ENCODE data around the gene MYO1D. TPM values are rescaled to one million over a fixed set of nuclear protein-coding genes. Genes with fewer than 3 reads are reported as not detected.

The MYO1D gene
- polyA plus RNA-seq, 10 donors: 3.8 to 7.8 (median 5.4) TPM

DNA sequence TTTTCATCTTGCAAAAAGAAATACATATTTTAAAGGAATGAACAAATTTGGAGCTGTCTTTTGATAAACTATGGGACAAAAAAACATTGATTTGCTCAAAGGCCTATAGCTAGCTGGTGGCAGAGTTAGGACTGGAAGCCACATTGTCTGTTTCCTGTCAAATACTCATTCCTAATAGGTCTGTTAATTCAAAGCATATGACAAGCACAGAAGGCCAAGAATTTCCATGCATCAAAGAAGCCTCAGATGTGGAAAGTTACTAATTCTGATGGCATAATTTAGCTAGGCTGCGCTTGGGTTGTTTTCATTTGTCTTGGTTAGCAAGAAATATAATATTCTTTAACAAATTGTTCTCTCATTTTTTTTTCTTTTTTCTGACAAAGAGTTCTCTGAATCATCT, 292.1 kb downstream of the MYO1D start:
- peak in 1 of 3 donors; percentile 39 for DNase-seq

DNA sequence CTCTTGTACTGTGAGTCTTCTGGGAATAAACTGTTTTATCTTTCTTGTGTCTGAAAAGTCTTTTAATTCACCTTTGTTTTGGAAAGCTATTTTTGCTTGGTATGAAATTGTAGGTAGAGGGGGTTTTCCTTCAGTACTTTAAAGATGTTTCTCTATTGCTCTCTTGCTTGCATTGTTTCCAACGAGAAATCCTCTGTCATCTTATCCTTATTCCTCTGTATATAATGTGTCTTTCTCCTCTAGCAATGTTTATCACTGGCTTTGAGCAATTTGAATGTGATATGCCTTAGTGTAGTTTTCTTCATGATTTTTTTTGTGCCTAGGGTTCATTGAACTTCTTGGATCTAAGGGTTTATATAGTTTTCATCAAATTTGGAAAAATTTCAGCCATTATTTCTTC, 293.9 kb downstream of the MYO1D start:
- no peak for DNase-seq

DNA sequence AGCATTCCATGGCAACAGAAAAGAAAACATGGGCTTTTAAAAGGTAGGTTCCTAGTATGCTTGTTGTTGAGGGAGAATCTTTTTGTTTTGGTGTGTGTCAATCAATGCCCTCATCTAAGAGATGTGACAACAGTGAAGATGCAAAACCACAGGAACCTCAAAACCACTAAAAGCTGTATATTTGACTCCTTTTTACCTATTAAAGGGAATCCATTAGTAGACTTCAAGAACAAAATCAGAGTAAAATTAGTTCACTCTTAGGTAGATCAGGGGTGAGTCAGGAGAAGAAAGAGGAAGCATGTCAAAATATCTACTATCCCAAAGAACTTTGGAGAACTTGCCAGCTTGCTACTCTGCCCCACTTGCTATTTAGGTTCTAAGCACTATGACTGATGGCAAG, 301.1 kb downstream of the MYO1D start:
- DNase-seq: no peak

DNA sequence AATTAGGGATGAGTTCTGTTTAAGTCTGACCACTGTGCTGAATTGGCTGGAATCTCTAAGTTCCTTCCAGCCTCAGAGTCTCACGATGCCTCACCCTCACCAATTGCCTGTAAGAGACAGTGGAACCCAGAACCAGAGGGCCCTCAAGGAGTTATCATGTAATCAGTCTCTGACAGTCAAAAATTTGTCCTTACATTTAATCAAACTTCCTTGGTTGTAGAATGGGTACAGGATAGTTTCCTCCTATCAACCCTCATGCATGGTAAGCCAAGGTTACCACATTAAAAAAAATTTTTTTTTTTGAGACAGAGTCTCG, 306.9 kb downstream of the MYO1D start:
- DNase-seq: no peak

DNA sequence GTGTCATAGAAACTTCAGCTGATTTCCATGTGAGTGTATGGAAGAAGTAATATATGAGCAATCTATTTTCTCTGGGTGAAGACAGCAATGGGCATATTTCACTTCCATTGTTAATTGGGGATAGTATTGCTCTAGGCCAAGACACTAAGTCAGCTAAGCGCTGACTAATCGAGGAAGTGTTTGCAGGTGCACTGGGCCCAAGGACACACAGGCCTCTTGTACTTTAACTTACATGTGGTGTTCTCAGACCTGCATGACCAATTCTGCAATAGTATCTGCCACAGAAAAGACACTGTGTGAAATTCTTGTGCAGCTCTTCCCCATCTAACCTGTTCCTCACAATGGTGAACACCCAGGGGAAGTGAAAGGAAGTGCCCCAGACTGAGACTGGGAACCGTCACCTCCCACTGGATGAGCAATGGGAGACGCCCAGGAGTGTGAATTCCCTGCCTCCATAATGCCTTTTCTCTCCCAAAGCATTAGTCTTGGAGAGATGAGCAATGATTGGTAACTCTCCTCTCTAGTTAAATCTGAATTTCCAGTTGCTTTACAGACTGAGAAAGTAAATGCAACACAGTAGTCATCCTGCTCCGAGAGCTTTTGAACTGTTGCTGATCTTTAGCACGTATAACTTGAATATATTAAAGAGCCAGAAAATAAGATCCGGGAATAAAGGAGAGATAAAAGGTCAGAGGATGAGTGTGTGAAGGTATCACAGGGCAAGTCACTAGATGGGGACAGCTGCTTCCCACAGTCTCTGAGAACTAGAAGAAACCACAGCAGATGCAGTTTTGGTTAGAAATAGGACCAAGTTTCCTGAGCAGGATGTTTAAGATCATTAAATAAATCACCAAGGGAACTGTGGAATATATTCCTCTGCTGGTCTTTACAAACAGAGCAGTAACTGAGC, 307.5 kb downstream of the MYO1D start:
- no peak for DNase-seq

DNA sequence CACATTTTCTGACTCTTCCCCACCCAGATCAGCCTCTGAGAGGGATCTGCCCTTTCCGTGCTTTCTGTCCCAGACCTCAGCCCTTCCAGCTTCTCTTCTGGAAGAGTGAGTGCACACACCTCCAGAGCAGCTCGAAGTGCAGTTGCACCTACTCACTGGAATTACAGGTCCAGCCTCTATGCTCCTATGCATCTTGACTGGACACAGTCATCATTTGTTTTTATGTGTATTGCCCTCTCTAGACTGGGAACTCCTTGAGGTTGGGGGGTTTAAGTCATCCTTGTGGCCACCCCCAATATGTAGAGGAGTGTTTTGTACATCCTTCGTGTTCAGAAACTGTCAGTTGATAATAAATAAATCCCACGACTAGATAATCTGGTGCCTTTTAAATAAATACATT, 308.2 kb downstream of the MYO1D start:
- no peak for DNase-seq

DNA sequence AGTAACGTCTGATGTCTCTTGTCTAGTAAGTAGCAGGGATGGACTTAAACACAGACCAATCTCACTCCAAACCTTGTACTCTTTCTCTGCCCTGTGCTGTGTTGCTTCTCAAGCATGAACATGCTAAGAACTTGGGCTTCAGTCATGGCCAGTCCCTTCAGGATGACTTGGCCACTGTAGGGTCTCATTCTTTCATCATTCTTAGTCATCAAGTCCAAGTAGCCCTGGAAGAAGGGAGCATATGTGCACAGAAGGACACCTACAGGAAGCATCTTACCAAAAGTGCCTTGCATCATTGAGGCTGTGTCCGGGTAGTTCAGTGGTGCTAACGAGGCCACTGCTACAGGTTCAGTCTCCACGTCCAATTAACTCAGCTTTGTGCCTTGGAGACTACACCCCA, 309.4 kb downstream of the MYO1D start:
- DNase-seq: no peak

DNA sequence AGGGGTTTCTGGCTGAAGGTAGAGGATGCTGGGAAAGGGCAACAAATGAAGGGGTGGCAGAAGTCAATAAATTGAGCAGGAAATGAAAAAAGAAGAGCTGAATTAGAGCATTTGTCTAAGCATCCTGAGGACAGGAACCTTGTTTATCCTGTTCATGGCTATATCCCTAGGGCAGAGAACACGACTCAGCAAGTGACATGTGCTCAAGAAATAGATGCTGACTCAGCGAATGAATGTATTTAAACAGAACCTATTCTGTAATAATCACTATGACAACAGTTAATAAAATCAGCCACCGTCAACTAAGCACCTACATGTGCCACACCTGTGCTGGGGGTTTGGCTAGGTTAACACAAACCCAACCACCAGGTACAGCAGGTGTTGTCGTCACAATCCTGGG, 309.8 kb downstream of the MYO1D start:
- no peak for DNase-seq

DNA sequence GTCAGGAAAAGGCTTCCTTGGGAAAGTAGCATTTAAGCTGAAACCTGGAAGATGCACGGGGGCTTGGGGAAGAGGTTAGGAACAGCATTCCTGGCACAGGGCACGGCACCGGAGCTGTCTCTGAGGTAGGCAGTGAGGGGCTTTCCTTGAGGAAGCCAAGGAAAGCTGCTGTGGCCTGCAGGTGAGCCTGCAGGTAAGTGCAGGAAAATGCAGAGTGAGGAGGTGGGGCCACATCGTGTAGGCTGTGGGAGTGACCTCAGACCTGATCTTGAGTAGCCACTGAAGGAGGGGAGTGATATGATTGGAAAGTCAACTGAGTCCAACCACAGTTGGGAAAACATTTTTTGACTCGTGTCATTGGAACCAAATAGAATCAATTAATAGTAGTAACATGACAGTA, 310.6 kb downstream of the MYO1D start:
- no peak for DNase-seq

DNA sequence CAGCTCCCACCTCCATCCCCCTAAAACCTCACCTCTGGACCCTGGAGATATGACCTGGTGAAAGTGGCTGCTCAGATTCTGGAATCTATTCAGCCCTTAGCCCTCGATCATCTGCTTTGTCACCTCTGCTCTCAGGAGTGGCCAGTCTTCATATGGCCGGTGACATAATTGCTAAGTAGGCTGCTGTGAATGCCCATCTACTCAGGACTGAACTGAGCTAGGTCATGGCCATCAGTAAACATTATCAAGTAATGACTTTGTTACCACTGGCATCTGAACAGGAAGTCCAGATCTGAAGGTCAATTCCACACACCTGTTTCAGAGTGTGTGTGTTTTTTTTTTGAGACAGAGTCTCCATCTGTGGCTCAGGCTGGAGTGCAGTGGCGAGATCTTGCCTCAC, 311.5 kb downstream of the MYO1D start:
- DNase-seq: no peak

DNA sequence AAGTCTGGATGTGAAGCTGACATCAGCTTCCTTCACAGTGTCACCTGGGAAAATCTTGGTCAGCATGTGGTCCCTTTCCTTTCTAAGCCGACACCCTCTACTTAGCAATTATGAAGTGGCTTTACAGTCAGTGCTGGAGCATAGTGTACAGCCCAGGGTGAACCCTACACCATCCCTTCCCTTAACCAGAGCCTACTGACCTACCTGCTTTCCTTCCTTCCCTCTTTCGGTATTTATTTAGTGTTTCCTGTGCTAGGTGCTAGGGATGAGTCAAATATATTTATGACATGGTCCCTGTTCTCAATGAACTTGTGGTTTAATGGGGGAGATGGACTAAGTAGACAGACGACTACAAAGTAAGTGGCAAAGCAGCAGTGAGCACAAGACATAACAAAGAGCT, 312.6 kb downstream of the MYO1D start:
- DNase-seq: no peak

DNA sequence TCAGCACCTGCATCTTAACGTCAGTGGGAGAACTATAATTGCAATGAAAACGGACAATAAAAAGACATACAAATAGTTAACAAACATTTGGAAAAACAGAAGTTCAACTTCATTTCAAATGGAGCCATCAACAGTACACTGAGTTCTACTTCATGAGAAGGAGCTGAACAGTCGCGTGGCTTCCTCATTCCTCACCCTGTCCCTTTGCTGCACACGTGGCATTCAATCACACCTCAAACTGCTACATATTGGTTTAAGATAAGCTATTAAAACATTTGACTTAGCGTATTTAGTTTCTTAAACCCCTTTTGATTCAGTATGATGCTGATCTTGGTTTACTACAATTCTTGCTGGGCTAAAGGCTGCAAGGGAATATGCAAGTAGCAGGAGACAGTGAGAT, 313.3 kb downstream of the MYO1D start:
- DNase-seq: no peak

DNA sequence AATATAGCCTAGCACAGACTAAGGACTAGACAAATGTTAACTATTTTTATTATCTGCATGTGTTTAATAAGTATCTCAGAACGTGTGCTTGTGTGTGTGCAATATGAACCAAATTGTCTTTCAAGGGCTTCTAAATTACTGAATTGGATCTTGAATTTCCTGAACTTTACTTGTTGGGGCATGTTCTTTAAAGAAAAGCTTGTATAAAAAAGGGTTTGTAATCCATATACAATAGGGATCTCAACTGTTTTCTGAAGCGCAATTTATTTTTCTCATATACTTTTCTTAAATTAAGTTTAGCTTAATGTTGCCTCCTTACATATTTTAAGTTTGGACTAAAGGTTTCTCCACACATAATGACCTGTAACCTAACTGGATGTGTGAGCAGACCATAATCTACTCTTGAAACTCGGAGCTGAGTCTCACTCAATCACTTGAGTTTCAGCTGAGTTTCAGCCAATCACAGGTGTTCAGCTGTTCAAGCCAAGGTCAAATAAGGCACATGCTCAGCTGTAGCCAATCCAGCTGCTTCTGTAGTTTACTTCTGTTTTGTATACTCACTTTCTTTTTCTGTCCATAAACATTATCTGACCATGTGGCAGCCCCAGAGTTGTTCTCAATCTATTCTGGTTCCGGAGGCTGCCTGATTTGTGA, 317.8 kb downstream of the MYO1D start:
- no peak for DNase-seq

DNA sequence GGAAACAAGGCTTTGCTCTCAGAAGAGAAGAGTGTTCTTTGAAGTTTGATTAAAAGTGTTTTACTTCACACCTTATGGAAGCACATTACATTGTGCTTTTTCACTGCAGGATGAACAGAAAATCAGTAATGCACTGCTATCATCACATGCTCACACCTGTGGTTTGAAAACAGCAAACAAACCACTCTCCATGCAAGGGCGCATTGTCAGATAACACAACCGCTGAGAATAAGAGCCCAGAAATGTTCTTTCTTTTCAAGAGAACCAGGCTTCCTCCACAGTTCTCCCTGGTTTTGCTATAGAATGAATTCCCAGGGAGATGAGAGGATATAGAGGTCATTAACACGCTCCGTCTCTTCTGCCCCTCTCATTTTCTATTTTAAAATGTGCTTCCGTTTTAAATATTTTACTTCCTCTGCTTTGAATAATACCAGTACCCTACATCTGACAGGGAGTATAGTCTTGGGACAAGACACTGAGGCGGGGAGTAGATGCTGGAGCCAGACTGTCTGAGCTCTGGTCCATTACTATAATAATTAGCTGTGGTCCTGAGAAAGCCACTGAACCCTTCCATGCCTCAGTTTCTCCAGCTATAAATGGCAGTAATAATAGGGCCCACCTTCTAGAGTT, 318.5 kb downstream of the MYO1D start:
- no peak for DNase-seq

DNA sequence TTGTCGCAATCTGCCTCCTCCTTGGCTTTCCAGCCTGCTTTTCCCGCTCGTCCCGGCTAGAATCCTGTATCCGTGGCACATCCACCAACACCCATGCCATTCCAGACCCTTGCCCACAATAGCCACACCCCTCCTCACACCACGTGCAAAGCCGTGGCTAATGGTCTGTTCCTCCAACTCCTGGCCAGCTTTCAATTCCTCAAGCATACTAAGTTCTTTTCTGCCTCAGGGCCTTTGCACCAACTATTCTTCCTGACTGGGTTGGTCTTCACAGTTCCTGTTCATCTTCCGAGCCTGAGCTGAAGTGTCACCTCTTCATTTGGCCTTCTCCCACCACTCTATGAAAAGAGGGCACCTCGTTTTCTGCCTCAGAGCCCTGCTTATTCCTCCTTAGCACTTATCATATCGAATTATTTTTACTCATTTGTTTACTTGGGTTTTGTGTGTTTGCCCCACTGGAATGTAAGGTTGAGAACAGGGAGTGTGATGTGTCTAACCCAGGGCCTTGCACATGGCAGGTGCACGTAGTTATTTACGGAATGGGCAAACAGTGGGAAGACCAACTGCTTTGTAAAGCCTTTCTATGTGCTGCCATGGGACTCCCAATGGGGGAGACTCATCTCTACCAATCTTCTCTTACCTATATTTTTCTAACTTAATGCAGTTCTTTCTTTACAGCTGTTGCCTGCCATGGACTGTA, 321.2 kb downstream of the MYO1D start:
- DNase-seq: no peak

DNA sequence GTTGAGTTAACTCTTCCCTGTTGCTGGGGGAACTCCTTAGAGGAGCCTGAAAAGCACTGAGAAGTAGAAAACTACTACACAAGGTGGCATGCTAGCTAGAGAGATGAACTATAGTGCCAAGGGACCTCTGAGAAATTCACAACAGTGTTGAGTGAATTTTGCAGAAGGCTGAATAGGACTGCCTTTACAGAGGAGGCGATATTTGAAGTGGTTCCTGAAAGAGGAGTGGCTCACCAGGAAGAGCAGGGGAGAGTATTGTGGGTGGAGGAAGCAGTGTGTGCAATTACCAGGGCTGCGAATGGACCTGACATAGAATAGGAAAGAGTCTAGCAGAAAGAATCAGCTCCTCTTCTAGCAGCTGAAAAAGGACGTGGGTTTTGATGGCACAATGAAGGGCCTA, 323.8 kb downstream of the MYO1D start:
- no peak for DNase-seq

DNA sequence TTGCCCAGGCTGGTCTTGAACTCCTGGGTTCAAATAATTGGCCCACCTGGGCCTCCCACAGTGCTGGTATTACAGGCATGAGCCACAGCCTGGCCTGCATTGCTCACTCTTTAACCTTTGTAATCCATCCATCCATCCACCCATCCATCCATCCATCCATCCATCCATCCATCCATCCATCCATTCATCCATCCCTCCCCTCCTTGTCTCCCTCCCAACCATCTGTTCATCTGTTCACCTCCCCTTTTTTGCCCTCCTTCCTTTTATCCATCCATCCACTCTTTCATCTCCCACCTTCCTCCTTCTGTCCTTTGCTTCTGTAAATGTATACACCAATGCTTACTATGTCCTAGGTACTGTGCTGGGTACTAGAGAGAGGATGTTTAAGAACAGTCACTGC, 324.6 kb downstream of the MYO1D start:
- no peak for DNase-seq

DNA sequence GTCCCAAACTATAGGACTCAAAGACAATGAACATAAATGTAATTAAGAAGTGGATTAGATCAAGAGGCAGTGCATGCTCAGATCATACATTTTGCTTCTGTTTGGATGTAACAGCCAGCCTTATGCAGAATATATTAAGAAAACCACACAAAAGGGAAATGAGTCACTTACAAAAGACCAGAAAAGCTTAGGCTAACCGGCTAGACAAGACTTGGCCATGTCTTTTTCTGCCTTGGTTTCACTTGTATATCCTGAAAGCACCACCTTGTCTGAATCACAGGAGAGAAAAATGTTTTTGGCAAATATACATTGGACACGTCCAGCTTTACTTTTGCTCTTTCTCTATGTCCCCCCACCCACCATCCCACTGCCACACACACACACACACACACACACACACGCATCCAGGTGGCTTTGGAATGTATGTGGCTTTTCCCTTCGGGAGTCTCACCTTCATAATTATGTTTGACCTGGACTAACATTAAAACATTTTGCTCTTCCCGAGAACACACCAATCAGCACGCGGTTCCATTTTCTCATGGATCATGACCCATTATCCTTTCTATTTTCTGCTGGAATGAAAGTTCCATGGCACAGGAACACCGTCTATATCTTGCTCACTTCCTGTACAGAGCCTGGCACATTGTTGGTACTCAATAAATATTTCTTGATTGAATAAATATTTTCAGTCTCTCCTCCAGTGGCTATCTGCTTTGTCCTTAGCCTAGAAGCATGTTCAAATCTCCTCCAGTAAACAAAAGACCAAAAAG, 325.6 kb downstream of the MYO1D start:
- DNase-seq: no peak

DNA sequence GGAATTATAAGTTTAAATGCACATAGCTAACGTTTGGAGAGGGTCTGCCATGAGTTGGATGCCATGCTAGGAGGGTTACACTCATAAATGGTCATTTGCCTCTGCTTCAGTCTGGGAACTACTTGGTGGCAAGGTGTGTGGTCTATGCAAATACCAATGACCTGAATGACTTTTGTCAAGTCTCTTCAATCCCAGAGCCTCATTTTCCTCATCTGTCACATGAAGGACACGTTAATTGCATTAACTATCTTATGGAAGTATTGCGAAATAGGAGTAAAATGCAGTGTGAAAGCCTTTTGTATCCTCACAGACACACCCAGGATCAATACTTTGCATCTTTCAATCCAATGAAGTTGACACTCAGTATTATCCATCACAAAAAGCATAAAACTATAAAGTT, 327.4 kb downstream of the MYO1D start:
- no peak for DNase-seq

DNA sequence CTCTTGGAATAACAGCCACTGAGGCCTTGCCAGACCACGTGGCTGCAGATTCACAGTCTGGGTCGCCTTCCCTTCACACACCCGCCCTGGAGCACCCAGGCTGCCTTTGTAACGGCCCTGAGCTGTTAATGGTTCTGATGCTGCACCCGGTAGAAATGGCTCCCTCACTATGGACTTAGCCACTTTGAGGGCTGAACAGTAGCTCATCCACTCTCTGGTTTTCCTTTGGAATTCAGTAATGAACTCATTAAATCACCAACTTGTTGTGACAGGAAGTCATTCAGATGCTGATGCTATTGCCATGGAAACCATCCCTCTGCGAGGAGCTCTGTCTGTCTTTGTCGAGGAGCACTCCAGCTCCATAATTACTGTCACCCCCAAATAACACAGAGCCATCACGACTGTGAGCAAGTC, 330.9 kb downstream of the MYO1D start:
- no peak for DNase-seq

DNA sequence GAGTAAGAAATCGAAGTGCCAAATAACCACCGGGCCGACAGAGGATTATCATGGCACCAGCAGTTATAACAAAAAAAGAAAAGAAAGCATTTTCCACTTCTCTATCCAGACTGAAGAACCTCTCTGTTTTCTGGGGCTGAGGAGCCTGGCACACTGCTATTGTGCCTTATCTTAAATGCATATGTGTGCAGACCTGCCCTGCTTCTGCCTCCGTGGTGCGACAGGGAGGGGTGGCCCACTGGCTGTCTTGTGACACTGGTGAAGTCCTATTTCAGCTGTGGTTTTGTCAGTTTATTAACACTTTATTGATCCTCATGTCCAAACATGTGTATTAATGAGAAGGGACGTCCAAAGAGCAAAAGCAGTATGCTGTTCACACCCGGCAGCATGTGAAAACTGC, 334.7 kb downstream of the MYO1D start:
- DNase-seq: no peak

DNA sequence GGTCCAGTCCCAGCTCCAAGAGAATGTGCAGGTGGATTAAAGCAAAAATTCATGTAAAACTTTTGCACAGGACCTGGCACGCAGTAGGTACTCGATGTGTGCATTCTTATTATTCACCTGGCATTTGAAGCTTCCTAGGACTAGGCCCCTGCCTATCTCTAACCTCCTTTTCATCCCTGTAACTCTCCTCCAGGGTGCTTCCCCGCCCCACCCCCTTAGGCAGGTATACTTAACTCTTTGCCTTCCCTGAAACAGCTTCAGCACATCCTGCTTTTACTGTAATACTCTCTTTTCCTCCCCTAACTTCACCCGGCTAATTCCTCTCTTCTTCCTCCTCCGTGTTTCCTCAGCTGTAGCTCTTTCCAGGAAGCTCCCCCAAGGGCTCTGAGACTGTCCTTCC, 335.3 kb downstream of the MYO1D start:
- DNase-seq: no peak
